ENCODE data around the gene OTOP2.
"Not testable (repeated sequence)": the region's sequence is repeated elsewhere in the genome, so short reads cannot be mapped to it uniquely, and the experiment has no call there.

OTOP2 gene

DNA sequence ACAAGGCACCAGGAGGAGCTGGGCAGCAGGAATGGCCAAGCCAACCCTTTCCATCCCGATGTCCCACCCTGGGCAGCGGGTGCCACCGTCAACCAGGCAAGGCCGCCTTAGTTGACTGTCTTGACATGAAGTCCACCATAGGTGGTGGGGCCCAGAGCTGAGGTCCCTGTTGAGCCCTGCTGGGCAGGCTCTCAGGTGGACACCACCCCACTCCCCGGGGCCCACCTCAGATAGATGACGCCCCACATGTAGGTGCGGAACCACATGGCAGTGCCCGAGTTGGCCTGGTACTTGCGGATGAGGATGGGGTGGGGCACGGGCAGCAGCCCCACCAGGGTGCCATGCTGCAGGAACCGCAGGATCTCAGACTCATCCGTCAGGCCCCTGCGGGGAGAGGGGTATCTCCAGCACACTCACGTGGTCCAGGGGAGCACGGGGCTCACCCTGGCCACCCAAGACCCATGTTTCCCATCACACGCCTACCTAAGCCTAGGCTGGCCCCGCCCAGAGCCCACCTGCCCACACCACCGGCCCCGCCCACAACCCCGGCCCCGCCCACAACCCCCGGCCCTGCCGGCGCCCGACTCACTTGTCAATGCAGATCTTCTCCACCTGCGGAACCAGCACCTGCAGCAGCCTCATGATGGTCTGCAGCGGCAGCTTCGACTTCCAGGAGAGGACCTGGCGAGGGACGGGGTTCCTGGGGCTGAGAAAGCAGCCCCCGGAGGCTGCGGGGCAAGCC, 27.8 kb downstream of the OTOP2 start:
- no peak for DNase-seq (ENCODE audit: low read depth in 2 of 3, low spot score in 1 of 3)

DNA sequence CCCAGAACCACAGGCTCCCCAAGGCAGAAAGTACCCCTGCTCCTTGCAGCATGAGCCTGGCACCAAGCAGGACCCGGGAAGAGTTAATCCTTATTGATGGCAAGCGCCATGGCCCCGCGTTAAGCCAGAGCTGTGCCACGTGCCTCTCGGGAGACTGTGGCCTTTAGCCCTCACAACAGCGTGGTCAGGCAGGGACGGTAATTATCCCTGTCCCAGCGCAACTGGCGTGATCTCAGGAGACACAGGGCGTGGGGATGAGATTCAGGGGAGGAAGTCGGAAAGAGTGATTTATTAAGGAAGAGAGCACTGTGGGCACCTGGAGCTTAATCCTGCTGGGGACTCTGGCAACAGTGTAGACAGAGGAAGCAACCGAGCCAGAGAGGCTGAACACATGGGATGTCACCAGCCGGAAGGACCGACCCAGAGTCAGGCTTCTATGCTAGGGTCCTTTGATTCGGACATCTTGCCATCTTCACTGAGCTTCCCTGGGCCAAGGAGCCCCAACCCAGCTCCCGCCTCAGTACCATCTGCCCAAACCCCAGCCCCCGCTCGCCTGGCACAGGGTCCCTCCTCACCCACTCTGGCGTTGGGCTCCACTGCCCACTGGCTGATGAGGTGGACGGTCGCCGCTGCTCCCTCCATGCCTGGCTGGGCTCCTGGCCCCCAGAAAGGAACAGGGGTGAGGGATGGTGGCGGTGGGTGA, 28.5 kb downstream of the OTOP2 start:
- no peak for DNase-seq (ENCODE audit: low read depth in 2 of 3, low spot score in 1 of 3)

DNA sequence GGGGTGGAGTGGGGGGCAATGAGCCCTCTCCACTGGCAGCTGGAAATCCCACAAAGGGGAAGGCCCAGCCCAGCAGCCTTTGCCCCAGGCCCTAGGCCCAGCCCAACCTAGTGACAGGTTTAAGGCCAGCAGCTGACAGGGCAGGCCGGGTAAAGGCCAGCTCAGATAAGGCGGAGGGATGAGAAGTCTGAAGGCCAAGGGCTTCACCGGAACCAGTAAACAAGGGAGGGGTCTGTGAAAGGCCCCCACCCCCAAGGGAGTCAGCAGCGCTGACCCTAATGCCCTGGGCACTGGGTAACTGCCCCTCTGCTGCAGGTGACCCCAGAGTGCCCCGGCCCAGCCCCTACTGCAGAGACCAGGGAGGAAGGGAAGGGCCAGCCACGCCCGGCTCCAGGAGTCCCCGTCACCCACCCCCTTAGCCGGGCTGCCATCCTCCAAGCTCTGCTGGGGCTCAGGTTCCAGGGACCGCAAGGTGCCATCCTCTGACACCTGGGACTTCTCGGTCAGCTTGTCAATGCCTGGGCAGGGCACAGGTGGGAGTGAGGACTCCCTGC, 29.1 kb downstream of the OTOP2 start:
- DNase-seq (ENCODE audit: low read depth in 2 of 3, low spot score in 1 of 3), result no peak

- DNase-seq (ENCODE audit: low read depth in 2 of 3, low spot score in 1 of 3), result no peak
Observed at GRCh38 chr17:74954115-74954514, 30.0 kb downstream of the OTOP2 start.

DNA sequence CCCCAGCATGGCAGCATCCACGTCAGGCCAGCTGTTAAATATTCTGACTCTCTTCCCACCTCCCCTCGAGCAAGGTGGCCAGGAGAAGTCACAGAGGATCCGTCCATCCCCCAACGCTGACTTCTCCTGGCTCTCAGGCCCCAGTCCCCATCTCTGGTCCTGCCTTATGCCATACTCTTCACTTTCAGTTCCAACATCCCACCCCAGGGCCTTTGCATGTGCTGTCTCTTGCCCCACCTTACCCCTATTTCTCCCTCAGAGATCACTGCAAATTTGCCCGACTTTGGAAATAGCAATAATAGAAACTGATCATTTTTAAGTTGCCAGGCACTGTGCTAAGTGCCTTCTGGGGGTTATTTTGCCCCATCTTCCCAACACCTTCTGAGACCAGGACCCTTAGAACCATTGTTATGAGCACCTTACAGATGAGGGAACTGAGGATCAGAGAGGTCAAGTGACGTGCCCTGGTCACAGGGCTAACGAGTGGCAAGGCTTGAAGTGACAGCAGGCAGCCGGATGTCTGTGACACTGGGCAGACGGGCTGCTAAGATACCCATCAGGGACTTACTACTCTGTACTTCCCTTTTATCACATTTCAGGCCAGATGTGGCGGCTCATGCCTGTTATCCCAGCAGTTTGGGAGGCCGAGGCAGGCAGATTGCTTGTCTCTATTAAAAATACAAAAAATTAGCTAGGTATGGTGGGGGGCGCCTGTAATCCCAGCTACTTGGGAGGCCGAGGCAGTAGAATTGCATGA, 30.8 kb downstream of the OTOP2 start:
- no peak for DNase-seq (ENCODE audit: low read depth in 2 of 3, low spot score in 1 of 3)

- no peak for DNase-seq (ENCODE audit: low read depth in 2 of 3, low spot score in 1 of 3)
Observed at GRCh38 chr17:74956093-74956492, 32.0 kb downstream of the OTOP2 start.

DNA sequence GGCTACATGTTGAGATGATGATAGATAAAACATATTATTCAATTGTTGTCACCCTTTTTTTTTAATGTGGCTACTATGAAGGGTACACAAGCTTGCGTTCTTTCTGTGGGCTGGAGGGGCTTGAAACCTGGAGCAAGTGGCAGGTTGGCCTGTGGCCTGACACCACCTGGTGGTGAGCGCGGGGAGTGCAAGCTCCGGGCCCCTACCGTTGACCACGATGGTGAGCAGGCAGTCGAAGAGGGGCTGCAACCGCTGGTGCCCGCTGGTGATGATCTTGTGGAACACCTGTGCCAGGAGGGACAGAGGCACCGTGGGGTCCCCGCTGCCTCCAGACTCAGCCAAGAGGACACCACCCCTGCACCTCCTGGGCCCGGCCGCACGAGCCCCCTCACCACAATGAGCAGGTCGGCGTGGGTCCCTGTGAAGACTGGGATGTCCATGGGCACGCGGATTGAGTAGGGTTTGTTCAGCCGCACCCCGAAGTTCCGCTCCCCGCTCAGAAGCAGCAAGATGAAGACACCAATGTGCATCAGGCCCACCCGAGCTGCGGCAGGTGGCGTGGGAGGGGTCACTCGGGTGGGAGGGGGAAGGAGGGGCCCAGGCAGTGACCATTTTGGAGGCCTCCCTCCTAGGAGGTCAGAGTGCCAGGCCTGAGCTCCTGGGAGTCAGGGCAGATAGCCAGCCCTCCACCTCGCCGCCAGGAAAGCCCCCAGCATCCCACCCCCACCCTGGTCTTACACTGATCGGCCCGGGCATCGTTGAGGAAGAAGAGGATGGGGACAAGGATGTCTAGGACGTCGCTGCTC, 34.1 kb downstream of the OTOP2 start:
- DNase-seq (ENCODE audit: low read depth in 2 of 3, low spot score in 1 of 3), result peak; percentile 62 to 86 (median 73)

GRCh38 chr17:74959826-74960515, 35.9 kb downstream of the OTOP2 start:
- DNase-seq (ENCODE audit: low read depth in 2 of 3, low spot score in 1 of 3), result no peak

DNA sequence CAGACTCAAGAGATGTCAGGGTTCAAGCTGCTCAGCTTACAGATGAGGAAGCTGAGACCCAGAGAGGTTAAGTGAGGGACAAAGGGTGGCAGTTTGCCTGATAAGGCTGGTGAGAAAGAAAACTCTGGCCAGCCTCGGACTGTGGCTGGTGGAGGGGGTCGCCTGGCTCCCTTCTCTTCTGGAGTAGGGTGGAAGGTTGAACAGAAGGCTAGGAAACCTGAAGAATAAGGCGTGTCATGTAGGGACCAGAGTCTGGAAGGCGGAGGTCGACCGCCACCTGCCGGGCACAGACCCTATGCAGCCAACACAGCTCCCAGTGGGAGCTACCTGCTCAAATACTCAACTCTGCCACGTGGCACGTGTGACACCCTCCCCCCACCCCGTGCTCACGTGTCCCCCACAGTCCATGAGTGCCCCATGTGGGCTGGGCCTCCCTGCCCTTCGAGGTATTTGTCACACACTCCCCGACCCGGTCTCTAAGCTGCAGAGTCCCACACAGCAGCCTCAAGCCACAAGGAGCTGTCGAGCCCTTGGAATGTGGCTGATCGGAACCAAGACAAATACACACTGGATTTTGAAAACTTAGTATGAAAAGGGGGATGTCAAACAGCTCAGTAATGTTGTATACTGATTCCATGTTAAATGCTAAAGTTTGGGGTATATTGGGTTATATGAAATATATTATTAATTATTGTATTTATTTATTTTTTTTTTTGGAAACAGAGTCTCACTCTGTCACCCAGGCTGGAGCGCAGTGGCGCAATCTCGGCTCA, 36.7 kb downstream of the OTOP2 start:
- DNase-seq (ENCODE audit: low read depth in 2 of 3, low spot score in 1 of 3), result peak in 2 of 3 donors; percentile 33

GRCh38 chr17:74961657-74962350, 37.7 kb downstream of the OTOP2 start:
- peak; percentile 77 to 91 (median 82) for DNase-seq (ENCODE audit: low read depth in 2 of 3, low spot score in 1 of 3)

DNA sequence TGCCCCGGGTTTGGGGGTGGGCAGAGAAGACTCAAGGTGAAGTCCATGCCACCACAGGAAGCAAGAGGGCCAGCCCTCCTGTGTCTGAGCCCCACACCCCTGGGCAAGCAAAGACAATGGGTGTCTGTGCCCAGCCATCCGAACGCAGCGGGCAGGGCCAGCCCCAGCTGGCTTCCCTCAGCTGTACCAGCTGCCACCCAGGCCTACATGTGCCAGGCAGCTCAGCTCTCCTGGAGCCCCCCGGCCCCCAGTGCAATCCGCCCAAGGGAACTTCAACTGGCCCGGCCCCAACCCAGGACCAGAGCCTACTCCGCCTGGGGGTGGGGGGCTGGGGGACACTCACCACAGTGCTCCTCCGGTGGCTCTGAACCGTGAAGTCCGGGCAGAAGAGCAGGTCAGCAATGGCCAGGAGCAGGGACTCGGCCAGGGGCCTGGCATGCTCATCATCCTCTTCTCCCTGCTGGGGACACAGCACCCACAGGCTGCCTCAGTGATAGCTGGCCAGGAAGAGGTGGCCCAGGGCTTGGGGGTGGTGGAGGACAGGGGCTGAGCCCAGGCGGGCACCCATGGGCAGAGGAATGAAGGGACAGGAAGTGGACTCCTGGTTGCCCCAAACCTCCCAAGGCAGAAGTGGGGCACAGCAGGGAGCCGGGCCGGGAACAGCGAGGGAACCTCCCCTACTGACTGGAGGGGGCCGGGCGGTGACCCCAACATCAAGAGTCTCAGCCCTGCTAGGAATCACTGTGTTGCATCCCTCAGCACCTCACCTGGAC, 38.7 kb downstream of the OTOP2 start:
- no peak for DNase-seq (ENCODE audit: low read depth in 2 of 3, low spot score in 1 of 3)

DNA sequence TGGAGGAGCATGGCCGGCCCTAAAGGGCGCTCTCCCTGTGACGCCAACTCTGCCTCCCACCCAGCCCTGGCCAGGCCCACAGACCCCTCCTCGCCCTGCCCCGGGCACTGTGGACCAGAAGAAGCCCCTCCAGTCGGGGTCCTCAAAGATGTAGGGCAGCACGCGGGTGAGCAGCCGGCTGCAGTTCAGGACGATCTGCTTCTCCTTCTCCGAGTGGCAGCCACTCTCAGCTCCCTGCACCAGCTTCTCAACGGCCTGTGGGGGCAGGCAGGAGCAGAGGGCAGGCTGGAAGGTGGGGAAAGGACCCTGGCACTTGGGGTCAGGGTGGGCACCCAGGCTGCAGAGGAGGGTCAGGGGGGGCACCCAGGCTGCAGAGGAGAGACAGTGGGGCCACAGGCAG, 39.6 kb downstream of the OTOP2 start:
- DNase-seq (ENCODE audit: low read depth in 2 of 3, low spot score in 1 of 3), result no peak

GRCh38 chr17:74964246-74964761, 40.2 kb downstream of the OTOP2 start:
- no peak for DNase-seq (ENCODE audit: low read depth in 2 of 3, low spot score in 1 of 3)

DNA sequence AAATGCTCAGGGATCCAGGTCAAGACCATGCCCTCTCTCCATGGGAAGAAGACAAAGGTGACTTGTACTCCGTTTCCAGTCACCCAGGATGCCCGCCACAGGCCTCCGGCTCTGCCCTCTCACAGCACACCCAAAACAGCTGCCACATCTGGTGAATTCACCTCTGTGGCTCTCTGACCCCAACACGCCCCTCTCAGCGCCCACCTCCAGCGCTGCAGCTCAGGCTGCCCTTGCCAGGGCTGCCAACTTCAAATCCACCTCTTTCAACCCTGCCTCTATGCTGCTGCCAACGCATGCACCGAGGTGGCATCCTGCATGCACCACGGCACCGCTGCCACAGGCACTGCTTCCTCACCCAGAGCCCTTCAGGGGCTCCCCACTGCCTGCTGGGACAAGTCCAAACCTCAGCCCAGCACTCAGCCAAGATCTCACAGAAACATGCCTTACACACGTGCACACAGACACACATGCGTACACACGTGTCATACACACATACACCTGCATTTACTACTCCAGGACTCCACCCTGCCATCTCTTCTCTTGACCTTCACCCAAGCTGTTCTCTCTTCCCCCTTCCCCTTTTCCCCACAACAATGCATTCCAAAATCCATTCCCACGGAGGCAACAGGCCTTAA, 41.0 kb downstream of the OTOP2 start:
- no peak for DNase-seq (ENCODE audit: low read depth in 2 of 3, low spot score in 1 of 3)

- no peak for DNase-seq (ENCODE audit: low read depth in 2 of 3, low spot score in 1 of 3)
Observed at GRCh38 chr17:74968361-74968780, 44.3 kb downstream of the OTOP2 start.

DNA sequence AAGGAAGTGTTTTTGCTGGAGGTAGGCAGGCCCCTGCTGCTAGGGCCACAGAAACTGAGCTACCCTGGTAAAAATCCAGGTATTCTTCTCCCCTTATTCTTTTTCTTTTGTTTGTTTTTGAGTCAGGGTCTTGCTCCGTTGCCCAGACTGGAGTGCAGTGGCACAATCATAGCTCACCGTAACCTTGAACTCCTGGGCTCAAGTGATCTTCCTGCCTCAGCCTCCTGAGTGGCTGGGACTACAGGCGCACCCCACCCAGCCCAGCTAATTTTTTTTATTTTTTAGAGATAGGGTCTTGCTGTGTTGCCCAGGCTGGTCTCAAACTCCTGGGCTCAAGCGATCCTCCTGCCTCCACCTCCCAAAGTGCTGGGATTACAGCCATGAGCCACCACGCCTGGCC, 45.4 kb downstream of the OTOP2 start:
- not testable (repeated sequence) for DNase-seq (ENCODE audit: low read depth in 2 of 3, low spot score in 1 of 3)

- DNase-seq (ENCODE audit: low read depth in 2 of 3, low spot score in 1 of 3), result no peak
Observed at GRCh38 chr17:74970395-74970794, 46.3 kb downstream of the OTOP2 start.

Data from stimulated activated CD4-positive, alpha-beta T cell treated with anti-CD3 and anti-CD28 coated beads, Interleukin-12 subunit alpha, Interleukin-12 subunit beta, amount 100 ng/mL, for 48 hours (primary cell).